GM19023 (cell line): ENCODE measurements around the gene TET1.
"Not testable (repeated sequence)": the region's sequence is repeated elsewhere in the genome, so short reads cannot be mapped to it uniquely, and the experiment has no call there.

ENCODE experiments used
- ATAC-seq: cut with Tn5 transposase; IDR thresholded peaks from one replicate; pipeline ENCODE4 v1.9.1; 2021; ENCODE audit warnings: mild to moderate bottlenecking, moderate library complexity; ENCODE audit not compliant: unreplicated experiment

The TET1 gene

DNA sequence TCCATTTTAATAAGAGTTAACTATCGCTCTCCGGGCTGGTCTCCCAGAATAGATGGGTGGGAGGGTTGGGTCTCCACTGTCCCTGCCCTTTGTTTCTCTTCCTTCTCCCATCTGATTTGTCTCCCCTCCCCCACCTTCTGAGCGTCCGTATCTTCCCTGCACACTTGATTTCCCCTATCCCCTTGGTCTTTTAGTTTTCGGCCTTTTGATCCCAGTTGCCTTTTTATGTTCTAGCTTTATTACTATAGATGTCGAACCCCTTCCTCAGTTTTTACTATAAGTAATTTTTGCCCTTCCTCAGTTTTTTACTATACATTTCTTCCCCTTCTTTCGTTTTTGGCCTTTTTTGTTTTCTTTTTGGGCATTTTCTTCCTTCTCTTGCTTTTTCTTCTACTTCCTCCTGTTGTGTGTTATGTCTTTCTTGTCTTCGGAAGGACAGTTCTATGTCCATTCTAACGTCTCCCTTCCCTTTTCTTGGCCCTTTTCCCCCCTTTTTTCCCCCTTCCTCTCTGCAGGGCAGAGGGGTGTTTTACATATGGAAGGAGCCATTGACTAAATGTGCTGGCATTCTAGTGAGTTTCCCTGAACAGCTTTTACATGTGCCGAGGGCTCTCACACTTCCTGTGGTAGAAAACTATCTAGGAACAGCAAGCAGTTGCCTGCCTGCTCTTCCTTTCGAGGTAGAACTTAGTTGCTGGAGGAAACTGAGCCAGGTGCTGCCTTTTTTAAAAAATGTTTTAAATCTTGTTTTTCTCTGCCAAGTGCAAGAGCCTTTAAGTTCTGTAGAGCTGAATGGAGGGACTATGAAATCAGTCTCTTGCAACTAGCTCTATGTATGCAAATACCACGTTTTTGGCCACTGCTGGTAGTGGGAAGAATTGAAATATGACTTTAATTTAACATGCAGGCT lies 2.8 kb downstream of the TET1 start:
- ATAC-seq = no peak

DNA sequence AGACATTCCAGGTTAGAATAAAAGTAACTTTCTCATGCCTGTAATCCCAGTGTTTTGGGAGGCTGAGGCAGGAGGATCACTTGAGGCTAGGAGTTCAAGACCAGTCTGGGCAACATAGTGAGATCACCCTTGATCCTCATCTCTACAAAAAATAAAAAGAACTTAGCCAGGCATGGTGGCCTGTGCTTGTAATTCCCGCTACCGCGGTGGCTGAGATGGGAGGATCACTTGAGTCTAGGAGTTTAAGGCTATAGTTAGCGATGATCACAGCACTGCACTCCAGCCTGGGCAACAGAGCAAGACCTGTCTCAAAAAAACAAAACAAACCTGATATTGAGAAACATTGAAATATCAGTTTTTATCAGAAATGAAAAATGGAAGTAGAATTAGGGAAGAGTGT lies 4.6 kb downstream of the TET1 start:
- ATAC-seq = no peak

DNA sequence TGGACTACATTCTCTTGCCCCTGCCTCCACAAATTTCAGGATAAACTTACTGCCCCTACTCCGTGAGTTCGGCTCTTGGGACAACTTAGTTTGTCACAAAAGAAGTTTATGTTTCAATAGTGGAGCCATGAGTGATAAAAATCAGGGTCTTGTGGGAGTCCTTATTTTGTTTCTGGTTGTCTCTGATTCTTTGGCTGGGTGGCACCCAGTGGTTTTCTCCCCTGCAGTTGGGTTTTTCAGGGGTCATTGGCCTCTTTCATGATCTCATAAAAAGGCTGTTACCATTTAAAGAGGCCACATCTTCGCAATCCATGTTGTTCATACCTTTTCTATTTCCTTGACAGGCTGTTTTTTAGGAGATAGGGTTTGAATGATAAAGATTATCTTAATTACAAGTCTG lies 5.5 kb downstream of the TET1 start:
- no peak for ATAC-seq

DNA sequence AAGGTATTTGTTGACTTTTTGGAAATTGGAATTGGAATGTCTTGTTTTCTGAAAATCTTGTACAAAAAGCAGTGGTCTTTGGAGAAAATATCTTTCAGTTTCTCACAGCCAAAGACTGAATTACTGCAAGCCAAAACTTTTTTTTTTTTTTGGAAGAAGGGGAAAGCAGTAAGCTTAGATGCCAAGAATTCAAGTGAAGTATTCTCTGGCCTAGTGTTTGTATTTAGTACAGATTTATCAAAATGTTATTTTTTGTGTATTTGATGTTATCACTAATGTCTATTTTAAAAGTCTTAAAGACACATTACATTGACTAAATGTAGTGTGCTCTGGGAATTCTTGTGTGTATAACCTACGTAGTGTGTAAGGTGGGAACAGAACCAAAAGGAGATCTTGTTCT lies 6.2 kb downstream of the TET1 start:
- no peak for ATAC-seq

DNA sequence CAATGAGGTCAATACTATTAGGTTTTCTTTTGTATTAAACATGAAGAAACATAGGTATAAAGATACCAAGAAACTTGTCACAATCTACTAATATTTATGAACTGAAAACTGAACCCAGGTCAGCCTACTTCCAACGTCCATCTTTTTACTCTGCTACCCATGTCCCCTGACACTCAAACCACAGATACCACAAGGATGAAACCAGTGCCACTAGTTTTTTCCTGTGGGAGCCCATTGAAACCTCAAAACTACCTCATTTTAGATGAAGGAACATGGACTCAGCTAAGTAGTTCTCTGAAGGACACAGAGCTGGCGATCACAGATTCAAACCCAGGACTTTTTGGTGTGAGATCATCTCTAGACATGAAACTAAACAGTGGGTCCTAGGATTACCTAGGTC lies 6.8 kb downstream of the TET1 start:
- ATAC-seq = no peak

DNA sequence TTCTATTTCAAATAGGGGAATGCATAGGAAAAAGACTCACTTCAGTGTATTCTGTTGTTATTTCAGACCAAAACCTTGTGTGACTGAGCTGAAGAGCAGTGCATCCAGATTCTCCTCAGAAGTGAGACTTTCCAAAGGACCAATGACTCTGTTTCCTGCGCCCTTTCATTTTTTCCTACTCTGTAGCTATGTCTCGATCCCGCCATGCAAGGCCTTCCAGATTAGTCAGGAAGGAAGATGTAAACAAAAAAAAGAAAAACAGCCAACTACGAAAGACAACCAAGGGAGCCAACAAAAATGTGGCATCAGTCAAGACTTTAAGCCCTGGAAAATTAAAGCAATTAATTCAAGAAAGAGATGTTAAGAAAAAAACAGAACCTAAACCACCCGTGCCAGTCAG lies 12.0 kb downstream of the TET1 start:
- ATAC-seq = no peak

DNA sequence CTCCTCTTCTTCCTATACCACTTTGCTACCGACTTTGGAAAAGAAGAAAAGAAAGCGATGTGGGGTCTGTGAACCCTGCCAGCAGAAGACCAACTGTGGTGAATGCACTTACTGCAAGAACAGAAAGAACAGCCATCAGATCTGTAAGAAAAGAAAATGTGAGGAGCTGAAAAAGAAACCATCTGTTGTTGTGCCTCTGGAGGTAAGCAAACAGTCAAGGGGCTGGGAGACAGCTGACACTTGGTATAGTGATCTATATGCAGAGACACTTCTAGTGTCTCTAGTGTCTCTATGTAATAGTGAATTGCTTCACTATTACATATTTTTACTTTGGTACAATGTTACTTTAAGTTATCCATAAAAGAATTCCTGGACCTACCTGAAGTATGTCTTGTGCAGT lies 13.9 kb downstream of the TET1 start:
- no peak for ATAC-seq

DNA sequence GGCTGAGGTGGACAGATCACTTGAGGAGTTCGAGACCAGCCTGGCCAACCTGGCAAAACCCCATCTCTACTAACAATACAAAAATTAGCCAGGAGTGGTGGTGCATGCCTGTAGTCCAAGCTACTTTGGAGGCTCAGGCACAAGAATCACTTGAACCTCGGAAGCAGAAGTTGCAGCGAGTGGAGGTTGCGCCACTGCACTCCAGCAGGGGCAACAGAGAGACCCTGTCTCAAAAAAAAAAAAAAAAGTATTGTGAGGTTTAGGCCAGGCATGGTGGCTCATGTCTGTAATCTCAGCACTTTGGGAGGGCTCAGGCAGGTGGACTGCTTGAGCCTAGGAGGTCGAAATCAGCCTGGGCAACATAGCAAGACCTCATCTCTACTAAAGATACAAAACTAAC lies 16.0 kb downstream of the TET1 start:
- ATAC-seq = no peak

DNA sequence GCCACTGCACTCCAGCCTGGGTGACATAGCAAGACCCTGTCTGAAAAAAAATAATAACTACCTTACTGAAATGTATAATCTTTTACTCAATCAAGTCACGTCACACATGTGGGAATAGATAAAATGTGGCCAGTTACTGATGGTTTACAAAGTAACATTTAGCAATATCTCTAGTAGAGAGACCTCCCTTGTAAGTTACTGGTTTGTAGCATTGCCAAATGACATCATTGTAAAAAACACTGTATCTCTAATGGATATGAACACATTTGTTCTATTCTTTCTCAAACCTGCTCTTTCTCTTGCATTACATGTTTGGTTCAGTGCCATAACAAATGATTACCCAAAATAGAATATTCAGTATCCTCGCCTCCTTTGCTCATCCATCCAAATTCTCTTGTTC lies 18.8 kb downstream of the TET1 start:
- no peak for ATAC-seq

DNA sequence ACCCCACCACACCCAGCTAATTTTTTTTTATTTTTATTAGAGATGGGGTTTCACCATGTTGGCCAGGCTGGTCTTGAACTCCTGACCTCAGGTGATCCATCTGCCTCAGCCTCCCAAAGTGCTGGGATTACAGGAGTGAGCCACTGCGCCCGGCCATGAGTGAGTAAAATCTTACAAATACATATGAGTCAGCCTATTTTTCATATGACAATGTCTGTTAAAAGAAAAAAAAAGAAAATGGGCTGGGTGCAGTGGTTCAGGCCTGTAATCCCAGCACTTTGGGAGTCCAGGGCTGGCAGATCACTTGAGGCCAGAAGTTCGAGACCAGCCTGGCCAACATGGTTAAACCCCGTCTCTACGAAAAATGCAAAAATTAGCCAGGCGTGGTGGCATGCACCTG lies 24.1 kb downstream of the TET1 start:
- ATAC-seq = not testable (repeated sequence)

DNA sequence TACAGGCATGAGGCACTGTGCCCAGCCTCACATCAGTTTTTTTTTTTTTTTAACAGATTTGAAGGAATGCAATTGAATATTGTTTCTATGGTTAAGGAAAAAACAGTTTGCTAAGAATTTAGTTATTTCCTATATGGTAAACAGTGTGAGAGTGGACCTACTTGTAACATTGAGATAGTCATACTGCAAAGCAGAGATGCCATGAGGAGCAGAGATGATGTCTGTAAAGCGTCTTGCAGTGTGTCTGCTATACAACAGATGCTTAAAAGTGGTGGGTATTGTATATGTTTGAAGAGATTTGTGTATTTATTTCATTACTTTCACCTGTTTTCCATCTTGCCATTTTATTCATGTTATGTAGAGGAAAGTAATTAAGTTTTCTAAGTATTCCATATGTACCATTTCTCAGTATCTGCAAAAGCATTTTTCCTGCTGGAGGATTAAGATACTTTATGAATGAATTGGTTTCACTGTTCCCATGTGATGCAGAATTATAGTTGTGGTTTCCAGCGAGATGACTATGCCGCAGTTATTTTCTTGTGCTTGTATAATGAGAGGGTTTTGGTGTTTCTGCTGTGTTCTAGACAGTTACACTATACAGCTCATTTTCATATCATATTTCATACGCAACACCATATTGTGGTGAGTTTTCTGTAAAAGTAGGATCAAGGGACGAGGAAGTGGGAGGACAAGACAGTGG lies 26.6 kb downstream of the TET1 start:
- no peak for ATAC-seq

DNA sequence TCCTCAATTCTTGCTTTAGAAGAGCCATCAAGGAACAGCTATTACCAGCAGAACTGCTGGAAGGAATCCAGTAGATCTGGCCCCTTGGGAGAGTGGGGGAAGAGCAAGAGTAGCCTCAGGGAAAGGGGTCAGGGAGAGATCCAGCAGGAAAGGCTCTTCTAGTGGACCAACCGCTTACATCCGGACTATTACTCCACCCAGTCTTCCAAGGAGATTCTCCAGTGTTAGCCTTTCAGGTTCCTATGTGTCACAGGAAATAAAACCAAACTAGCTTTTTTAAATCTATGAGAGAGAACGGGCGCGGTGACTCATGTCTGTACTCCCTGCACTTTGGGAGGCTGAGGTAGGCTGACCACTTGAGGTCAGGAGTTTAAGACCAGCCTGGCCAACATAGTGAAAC lies 34.3 kb downstream of the TET1 start:
- no peak for ATAC-seq

DNA sequence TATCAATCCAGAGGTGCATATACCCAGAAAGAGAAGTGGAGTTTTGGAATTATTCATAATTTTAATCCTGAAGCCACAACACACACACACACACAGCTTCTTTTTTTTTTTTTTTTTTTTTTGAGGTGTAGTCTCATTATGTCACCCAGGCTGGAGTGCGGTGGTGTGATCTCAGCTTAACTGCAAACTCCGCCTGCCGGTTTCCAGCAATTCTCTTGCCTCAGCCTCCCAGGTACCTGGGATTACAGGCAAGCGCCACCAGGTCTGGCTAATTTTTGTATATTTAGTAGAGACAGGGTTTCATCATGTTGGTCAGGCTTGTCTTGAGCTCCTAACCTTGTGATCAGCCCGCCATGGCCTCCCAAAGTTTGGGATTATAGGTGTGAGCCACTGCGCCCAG lies 35.4 kb downstream of the TET1 start:
- ATAC-seq = no peak

DNA sequence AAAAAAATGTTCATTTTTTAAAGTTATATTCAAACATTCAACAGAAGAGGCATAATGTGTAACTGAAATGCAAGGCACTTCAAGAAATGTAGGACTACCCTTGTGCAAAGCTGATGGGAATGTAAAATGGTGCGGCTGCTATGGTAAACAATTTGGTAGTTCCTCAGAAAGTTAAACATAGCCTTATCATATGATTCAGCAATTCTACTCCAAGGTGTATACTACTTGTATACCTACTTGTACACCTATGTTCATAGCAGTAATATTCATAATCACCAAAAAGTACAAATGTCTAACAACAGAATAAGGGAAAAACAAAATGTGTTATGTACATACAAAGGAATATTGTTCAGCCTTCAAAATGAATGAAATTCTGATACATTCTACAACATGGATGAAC lies 37.3 kb downstream of the TET1 start:
- no peak for ATAC-seq

DNA sequence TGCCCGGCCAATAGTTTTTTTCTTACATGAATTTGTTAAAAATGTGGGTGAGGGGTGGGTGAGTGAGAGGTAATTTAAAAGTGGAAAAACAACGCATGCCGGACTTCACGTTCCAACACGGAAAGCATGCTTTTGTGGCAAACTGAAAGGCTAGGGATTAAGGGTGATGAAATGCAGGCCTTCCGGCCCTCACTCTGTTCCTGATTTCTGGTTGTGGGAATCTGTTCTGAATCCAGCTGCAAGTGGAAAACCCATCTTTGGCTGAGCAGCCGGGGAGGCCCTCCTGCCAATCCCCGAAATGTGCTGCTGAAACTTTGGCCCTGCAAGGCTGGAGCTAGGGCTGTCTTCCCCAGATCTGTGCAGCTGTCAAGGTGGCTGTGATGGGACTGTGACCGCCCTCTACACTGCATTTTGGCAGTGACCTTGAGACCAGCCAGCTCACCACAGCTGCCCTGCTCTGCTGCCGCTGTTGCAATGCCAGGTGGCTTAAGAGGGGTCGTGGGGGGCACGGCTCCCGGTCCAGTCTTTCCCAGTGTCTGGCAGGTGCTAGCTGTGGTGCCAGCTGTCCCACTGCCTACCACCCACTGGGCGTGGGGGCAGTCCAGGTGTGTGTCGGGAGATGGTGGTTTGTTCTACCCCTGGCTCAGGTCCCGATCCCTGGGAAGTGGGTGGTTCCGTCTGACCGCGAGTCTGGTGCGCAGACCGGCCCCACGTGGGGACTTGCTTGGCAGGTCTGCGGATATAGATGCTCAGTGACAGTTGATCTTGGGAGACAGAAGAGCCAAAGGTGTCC lies 39.0 kb downstream of the TET1 start:
- no peak for ATAC-seq

DNA sequence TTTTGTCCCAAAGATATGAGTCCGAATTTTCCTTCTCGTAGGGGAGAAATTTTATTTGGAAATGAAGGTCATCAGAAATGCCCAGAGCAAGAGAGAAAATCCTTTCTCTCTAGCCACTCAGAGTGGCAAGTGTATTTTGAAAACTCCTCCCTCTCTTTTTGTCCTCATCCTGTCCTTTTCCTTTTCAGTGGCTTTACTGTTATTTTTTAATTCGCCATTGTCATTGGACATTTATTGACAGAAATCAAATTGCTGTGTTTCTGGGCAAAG lies 39.6 kb downstream of the TET1 start:
- no peak for ATAC-seq

DNA sequence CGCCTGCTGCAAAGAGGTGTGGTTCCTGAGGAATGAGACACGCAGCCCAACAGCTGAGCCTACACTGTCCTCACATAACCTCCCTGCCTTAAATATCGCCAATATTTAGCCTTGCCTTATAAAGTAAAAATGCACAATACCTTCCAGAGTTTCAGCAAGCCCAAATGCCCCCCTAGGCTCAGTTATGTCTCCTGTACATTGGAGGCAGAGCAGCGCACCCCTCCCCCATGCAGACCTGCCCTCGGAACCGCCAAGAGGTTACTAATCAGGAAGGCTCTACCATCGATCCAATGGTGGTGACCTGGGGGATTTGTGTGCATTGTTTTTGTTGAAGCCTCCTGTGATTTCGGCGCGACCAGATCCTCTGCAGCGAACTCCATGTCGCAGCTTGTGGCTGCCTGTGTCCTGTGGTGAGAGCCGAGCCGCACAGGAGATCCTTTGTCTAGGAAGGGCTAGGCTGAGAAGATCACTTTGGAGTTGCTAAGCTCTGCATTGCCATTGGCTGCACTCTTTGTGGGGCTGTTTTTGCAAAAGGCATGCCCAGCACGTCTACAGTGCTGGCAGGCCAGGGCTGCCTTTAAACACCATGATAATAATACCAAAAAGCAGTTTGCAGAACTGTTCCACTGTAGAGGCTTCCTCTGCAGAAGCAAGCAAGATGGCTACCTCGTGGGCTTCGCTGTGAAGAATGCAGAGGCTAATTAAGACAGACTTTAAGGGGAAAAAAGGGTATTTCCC lies 40.1 kb downstream of the TET1 start:
- peak; percentile 85 for ATAC-seq

DNA sequence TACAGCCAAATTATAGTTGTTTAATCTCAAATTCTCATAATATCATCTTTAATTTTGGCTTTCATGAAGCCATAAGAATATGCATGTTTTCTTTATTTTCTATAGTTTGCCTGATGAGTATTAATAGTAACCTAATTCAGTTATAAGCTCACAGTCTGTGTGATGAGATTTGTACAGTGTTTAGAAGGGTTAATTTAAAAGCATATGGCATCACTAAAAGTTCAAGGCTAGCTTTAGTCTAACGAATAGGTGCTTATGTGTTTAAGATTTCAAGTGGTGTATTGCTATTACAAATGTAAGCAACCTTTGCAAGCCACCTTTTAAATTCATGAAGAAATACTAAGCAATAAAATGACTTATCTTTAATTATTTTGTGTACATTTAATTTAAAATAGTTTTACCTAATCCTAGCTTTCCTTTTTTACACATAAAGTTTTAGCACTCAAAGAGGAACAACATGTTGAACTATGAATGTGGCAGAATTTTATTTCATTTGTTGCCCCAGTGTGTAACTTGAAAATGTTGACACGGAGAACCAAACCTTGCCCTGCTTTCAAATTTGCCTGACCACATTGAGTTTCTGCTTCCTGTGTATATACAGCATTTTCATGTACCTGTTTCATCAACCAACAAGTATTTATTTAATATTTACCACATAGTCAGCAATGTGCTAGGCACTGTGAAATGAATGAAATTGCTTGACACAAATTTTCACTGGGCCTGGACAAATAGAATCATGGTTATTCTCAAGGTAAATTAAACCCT lies 41.5 kb downstream of the TET1 start:
- ATAC-seq = no peak

DNA sequence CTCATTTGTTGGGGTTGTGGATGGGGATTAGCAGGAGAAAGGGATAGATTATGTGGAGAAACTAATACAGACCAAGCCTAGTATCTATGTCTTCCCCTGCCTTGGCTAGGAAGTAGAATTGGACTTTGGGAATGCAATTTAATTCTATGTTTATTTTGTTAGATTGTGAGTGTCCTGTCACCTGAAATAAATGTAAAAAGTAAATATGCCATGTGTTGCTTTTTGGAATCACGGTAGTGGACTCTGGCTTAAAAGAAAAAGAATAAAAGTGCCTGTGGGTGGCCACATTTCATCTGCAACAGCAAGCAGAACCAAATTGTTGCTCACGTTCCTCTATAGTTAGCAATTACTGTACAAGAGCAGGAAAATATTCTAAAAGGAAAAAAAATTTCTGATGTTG lies 42.3 kb downstream of the TET1 start:
- no peak for ATAC-seq

DNA sequence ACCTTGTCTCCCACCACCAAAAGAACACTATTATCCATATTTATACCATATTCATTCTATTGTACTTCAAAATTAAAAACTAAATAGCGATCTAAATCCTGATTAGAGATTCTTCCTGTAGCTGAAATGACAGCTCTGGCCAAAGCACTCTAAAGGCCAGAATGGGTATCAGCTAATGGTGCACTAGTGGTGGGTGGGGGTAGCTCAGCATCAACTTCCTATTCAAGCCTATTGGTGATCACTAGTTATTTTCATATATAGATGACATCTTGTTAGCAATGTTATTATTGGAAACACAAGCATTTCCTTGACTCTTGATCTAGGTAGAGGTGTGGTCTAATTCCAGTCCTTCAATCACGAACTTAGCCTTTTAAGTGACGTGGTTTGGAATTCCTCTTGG lies 43.6 kb downstream of the TET1 start:
- ATAC-seq = no peak

DNA sequence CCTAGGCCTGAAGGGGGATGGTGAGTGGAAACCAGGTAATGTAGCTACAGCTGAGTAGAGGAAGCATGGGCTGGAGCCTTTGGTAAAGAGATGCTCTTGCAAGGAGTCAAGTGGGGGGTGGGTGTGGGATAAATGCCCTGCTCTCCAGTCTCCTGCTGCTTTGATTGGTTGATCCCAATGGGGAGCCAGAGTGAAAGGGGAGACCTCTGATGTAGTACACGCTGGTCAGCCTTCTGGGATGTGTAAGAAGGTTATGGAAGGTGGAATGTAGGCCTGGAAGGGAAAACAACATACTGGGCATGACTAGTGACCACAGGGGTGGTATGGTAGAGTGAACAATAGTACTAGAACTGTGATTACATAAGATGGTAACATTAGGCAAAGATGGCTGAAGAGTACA lies 44.3 kb downstream of the TET1 start:
- no peak for ATAC-seq
